ENCODE measurements around the gene ALDH3A1. TPM values are rescaled to one million over a fixed set of nuclear protein-coding genes. Genes with fewer than 3 reads are reported as not detected.
A peak's percentile ranks its signal among the peaks of the same experiment; 100 is the strongest.

Gene ALDH3A1
- total RNA-seq = 1 to 10 TPM; 1.5 to 5.6 TPM
- polyA plus RNA-seq = 10 to 100 TPM; 21.6 to 44.2 TPM
- long read RNA-seq, donor 1 = 0 reads
- long read RNA-seq, donor 2 = 0 reads
- long read RNA-seq, donor 3 = 0 reads
- long read RNA-seq, donor 4 = 0 reads
- long read RNA-seq, donor 5 = 0 reads

- no peak for TF ChIP-seq CTCF (IDR thresholded peaks at IDR 0.05; ENCODE audit: control extremely low read depth, extremely low read depth)
- peak within 1 kb of the TSS in 1 of 2 donors; percentile 29 for H3K27ac ChIP-seq (ENCODE audit: low read depth in 1 of 2, low read length in 1 of 2)
- WGBS, 2 donors = 57 to 68% methylated on average over 25 of the region's 25 CpGs
- H3K9ac ChIP-seq (ENCODE audit: insufficient read depth in 1 of 2, low read length in 2 of 2) = no peak within 1 kb of the TSS
- no peaks in the 10 kb centered on the region for H3K36me3 ChIP-seq (ENCODE audit: control insufficient read depth in 4 of 4, insufficient read depth in 4 of 4, low read length in 4 of 4)
- H3K4me1 ChIP-seq (ENCODE audit: control insufficient read depth in 5 of 5, insufficient read depth in 5 of 5, low read length in 5 of 5) = peaks cover 0 to 11% (median 0%) of the 10 kb centered on the region in 5 donors
- H3K4me3 ChIP-seq = no peak within 1 kb of the TSS
- DNase-seq (peak in 1 of 3 donors; percentile 29), ATAC-seq (ENCODE audit: insufficient read depth, low FRiP score) (no peak)
- H3K27me3 ChIP-seq (ENCODE audit: control insufficient read depth in 3 of 3, insufficient read depth in 3 of 3, low read length in 2 of 3) = no peaks in the 10 kb centered on the region
- no peaks in the 10 kb centered on the region for H3K9me3 ChIP-seq (ENCODE audit: control insufficient read depth in 4 of 4, insufficient read depth in 3 of 4, low read length in 3 of 4)
Observed at GRCh38 chr17:19747829-19748806, at the start of gene ALDH3A1. TSS of gene ALDH3A1 (minus strand) at chr17:19748298. CDS start at chr17:19745129, 3,169 bp downstream.

- Histone ChIP-seq H3K4me3 (no peak overlapping the region), H3K27me3 (ENCODE audit: control insufficient read depth in 3 of 3, insufficient read depth in 3 of 3, low read length in 2 of 3) (no peaks in the 10 kb centered on the region), H3K9me3 (ENCODE audit: control insufficient read depth in 4 of 4, insufficient read depth in 3 of 4, low read length in 3 of 4) (peaks cover 0 to 15% (median 9%) of the 10 kb centered on the region in 4 donors), H3K9ac (ENCODE audit: insufficient read depth in 1 of 2, low read length in 2 of 2) (no peak overlapping the region), H3K36me3 (ENCODE audit: control insufficient read depth in 4 of 4, insufficient read depth in 4 of 4, low read length in 4 of 4) (peaks cover 17 to 76% (median 50%) of the 10 kb centered on the region in 4 donors), H3K4me1 (ENCODE audit: control insufficient read depth in 5 of 5, insufficient read depth in 5 of 5, low read length in 5 of 5) (no peaks in the 10 kb centered on the region), H3K27ac (ENCODE audit: low read depth in 1 of 2, low read length in 1 of 2) (no peak overlapping the region)
- DNase-seq (no peak), ATAC-seq (ENCODE audit: insufficient read depth, low FRiP score) (no peak)
- TF ChIP-seq CTCF (IDR thresholded peaks at IDR 0.05; ENCODE audit: control extremely low read depth, extremely low read depth) = no peak
- WGBS, 2 donors = 99% methylated on average over 4 of the region's 4 CpGs
Observed at GRCh38 chr17:19796457-19796856, 48.4 kb upstream of the ALDH3A1 start.

- no peak overlapping the region for H3K9ac ChIP-seq (ENCODE audit: insufficient read depth in 1 of 2, low read length in 2 of 2)
- ATAC-seq (ENCODE audit: insufficient read depth, low FRiP score) (no peak), DNase-seq (no peak)
- no peaks in the 10 kb centered on the region for H3K4me1 ChIP-seq (ENCODE audit: control insufficient read depth in 5 of 5, insufficient read depth in 5 of 5, low read length in 5 of 5)
- no peak overlapping the region for H3K27ac ChIP-seq (ENCODE audit: low read depth in 1 of 2, low read length in 1 of 2)
- no peak for TF ChIP-seq CTCF (IDR thresholded peaks at IDR 0.05; ENCODE audit: control extremely low read depth, extremely low read depth)
- peaks cover 25 to 68% (median 46%) of the 10 kb centered on the region in 4 donors for H3K36me3 ChIP-seq (ENCODE audit: control insufficient read depth in 4 of 4, insufficient read depth in 4 of 4, low read length in 4 of 4)
- H3K9me3 ChIP-seq (ENCODE audit: control insufficient read depth in 4 of 4, insufficient read depth in 3 of 4, low read length in 3 of 4) = peaks cover 0 to 12% (median 8%) of the 10 kb centered on the region in 4 donors
- no peaks in the 10 kb centered on the region for H3K27me3 ChIP-seq (ENCODE audit: control insufficient read depth in 3 of 3, insufficient read depth in 3 of 3, low read length in 2 of 3)
- H3K4me3 ChIP-seq = no peak overlapping the region
- 96 to 98% methylated on average over 3 of the region's 3 CpGs for WGBS, 2 donors
Observed at GRCh38 chr17:19791918-19792550, 43.9 kb upstream of the ALDH3A1 start.

Measured in lung (tissue), 16 donors.